ENCODE results near the gene TRMT10B.

- TF ChIP-seq CTCF (IDR thresholded peaks at IDR 0.05) (no peak), EP300 (IDR thresholded peaks at IDR 0.05) (no peak), POLR2A (IDR thresholded peaks at IDR 0.05) (no peak)
Measured at GRCh38 chr9:37776328-37776727, 22.7 kb downstream of the TRMT10B start.
